ENCODE measurements around the gene NPHS1. TPM values are rescaled to one million over a fixed set of nuclear protein-coding genes. Genes with fewer than 3 reads are reported as not detected.

The NPHS1 gene
- total RNA-seq, 1 donor from 2014 or later: 17.5 TPM

DNA sequence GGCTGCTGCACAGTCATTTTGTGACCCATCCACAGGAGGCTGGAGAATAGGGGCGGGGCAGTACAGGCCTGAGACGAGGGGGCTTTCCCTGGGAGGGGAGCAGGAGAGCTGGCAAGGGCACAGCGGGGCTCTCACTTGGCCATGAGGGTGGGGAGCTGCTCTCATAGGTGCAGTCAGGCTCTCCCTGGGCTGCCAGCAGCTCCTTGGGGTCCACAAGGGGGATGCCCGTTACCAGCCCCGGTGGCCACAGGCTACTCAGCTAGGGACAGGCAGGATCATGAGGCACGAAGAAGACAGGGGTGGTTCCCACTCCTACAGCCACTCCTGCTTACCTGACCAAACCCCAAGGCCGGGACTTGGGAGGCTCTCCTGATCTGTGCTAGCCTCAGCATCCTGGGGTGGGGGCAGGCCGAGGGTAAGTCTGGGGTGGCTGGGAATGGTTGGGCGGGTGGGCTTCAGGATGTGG lies 60.5 kb downstream of the NPHS1 start:
- Mint-ChIP-seq H3K27me3 (peaks cover 18% of the 10 kb centered on the region), H3K36me3 (ENCODE audit: insufficient read depth) (no peaks in the 10 kb centered on the region), H3K9me3 (ENCODE audit: low read depth) (no peaks in the 10 kb centered on the region), H3K27ac (no peak overlapping the region), H3K4me1 (ENCODE audit: low read depth) (no peaks in the 10 kb centered on the region), H3K4me3 (ENCODE audit: low read depth) (no peak overlapping the region)
- DNase-seq (ENCODE audit: low spot score, unreplicated experiment): no peak
- TF ChIP-seq, protein P1, sequence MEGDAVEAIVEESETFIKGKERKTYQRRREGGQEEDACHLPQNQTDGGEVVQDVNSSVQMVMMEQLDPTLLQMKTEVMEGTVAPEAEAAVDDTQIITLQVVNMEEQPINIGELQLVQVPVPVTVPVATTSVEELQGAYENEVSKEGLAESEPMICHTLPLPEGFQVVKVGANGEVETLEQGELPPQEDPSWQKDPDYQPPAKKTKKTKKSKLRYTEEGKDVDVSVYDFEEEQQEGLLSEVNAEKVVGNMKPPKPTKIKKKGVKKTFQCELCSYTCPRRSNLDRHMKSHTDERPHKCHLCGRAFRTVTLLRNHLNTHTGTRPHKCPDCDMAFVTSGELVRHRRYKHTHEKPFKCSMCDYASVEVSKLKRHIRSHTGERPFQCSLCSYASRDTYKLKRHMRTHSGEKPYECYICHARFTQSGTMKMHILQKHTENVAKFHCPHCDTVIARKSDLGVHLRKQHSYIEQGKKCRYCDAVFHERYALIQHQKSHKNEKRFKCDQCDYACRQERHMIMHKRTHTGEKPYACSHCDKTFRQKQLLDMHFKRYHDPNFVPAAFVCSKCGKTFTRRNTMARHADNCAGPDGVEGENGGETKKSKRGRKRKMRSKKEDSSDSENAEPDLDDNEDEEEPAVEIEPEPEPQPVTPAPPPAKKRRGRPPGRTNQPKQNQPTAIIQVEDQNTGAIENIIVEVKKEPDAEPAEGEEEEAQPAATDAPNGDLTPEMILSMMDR (IDR thresholded peaks at IDR 0.05; ENCODE audit: unreplicated experiment): no peak

DNA sequence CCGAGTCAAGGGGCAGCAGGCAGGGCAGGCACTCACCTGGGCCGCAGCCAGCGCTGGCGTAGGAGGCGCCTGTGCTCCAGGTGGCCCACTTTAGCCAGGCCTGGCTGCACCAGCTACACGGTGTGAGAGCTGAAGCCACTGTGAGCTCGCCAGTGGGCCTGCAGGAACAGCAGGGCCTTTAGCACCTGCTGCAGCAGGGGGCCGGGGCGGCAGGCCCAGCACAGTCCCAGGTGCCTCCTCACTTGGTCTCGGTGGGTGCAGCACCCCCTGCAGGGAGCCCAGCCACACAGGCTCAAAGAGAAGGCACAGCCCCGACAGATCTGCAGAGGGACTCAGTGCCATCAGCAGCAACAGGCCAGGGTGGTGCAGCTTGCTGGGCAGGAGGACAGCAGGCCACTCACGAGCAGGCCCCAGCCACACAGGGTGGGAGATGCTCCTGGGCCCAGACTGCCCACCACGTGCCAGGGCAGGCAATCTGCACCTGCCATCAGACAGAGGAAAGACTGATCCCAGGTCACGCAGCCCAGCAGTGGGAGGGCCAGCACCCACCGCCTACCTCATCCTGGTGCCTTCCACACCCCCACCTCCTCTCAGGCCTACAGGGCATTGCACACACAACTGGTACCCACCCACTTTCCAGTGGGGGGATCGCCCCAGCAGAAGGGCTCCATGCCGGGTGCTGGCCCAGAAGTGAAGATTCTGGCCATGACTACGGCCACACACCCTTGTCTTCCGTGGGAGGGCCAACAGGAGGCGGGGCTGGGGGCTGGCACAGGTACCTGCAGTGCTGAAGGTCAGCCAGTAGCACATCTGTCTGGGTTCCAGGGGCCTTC lies 61.1 kb downstream of the NPHS1 start:
- Mint-ChIP-seq H3K27me3 (peaks cover 12% of the 10 kb centered on the region), H3K9me3 (ENCODE audit: low read depth) (no peaks in the 10 kb centered on the region), H3K36me3 (ENCODE audit: insufficient read depth) (no peaks in the 10 kb centered on the region), H3K27ac (no peak overlapping the region), H3K4me1 (ENCODE audit: low read depth) (no peaks in the 10 kb centered on the region), H3K4me3 (ENCODE audit: low read depth) (no peak overlapping the region)
- no peak for DNase-seq (ENCODE audit: low spot score, unreplicated experiment)
- TF ChIP-seq, protein P1 (IDR thresholded peaks at IDR 0.05; ENCODE audit: unreplicated experiment): peak; percentile 38

DNA sequence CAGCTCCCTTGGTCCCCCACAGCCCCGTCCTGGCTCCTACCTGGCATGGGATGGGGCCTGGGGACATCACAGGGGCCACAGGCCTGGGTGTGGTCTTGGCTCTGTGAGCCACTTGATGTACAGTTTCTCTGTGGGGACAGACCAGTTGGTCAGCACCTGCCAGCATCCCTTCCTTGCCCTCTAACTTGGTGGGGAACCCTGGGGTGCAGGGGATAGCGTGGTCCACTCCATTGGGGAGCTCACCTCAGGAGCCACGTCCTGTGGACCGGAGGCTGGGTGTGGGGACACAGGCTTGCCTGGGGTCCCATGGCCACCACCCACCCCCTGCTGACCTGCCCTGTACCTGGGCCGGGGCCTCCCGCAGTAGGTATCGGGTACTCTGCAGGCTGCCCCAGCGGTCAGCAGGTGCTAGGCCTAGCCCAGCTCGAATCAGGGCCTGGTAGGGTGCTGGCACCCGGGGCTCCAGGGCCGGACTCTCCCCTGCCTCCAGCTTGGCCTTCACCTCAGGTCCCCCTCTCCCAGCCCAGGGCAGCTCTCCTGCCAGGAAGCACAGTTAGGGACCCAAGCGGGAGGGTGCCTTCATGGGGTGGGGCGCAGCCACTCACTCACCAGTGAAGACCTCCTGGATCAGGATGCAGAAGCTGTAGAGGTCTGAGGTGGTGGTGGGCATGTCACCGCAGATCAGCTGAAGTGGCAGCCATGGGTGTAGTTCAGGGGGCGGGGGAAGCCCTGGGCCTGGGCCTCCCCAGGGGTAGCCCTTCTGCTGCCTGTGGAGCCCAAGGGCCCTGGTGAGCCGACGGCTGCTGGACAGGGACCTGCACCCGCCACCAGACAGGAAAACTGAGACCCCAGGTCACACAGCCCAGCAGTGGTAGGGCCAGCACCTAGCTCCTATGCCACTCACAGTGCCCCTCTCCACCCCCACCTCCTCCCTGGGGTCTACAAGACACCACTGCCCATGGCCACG lies 62.0 kb downstream of the NPHS1 start:
- H3K36me3 Mint-ChIP-seq (ENCODE audit: insufficient read depth): peaks cover 3% of the 10 kb centered on the region
- H3K27ac Mint-ChIP-seq: no peak overlapping the region
- no peaks in the 10 kb centered on the region for H3K9me3 Mint-ChIP-seq (ENCODE audit: low read depth)
- H3K4me3 Mint-ChIP-seq (ENCODE audit: low read depth): no peak overlapping the region
- H3K27me3 Mint-ChIP-seq: peaks cover 17% of the 10 kb centered on the region
- TF ChIP-seq, protein P1 (IDR thresholded peaks at IDR 0.05; ENCODE audit: unreplicated experiment): no peak
- no peaks in the 10 kb centered on the region for H3K4me1 Mint-ChIP-seq (ENCODE audit: low read depth)
- no peak for DNase-seq (ENCODE audit: low spot score, unreplicated experiment)

DNA sequence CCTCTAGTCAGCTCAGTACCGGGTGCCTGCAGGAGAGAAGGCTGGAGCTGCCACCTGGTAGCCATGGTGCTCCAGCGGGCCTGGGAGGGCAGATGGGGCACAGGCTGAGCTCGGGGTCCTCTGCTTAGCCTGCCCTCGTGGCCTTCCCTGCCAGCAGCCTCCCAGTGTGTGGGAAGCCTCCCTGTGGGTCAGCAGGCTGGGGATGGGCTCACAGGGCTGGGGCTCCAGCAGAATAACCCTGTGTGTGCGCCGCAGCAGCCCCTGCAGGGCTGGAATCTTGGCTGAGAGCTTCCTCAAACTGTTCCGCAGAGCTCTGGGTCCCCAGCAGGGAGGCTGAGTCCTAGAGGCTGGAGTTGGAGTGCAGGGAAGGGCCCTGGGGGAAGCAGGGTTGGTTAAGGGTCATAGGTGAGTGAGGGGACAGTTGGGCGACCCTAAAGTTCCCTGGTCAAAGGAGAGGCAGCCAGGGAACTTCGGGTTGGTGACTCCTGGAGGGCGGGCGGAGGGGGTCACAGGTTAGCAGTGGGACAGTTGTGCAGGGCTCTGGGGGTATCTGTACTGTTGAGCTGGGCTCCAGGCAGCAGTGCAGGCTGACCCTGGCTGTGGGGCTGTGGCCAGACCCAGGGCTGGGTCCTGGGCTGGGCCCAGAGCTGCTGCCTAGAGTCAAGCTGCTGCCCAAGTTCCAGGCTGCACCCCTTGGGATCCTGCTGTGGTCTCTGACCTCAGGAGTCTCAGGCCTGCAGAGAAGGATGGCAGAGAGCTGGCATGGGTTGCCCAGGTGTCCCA lies 62.9 kb downstream of the NPHS1 start:
- Mint-ChIP-seq H3K4me1 (ENCODE audit: low read depth) (no peaks in the 10 kb centered on the region), H3K36me3 (ENCODE audit: insufficient read depth) (peaks cover 3% of the 10 kb centered on the region), H3K27me3 (peaks cover 16% of the 10 kb centered on the region), H3K27ac (no peak overlapping the region), H3K4me3 (ENCODE audit: low read depth) (no peak overlapping the region), H3K9me3 (ENCODE audit: low read depth) (no peaks in the 10 kb centered on the region)
- DNase-seq (ENCODE audit: low spot score, unreplicated experiment): no peak
- TF ChIP-seq, protein P1 (IDR thresholded peaks at IDR 0.05; ENCODE audit: unreplicated experiment): no peak
